WTC11 (cell line): ENCODE results near the gene ESPN. TPM values are rescaled to one million over a fixed set of nuclear protein-coding genes. Genes with fewer than 3 reads are reported as not detected.

Experiments
- ATAC-seq: fragments of 200-7000 bp; cut with Tn5 transposase; 2 replicates; pipeline ENCODE4 v1.10.0; 2021; ENCODE audit warnings: mild to moderate bottlenecking, moderate library complexity
- CTCF ChIA-PET: fragments of 300-600 bp; sonication (Branson Sonifier 250); formaldehyde crosslinking; loops from one replicate; lab custom pipeline; 2021; ENCODE audit warnings: antibody characterized with exemption; lab: Charles Lee
- POLR2A ChIA-PET: fragments of 350-600 bp; sonication (Branson Sonifier 250); formaldehyde crosslinking; loops from one replicate; lab custom pipeline; 2021; ENCODE audit warnings: antibody characterized with exemption; lab: Charles Lee
- DNase-seq: peaks from one replicate; pipeline ENCODE4 v3.0.0; 2021; ENCODE audit warnings: low spot score
- H3K27ac Mint-ChIP-seq: 2 replicates; pipeline ENCODE4 v1.8.0; 2021; ENCODE audit warnings: mixed read lengths
- H3K27me3 Mint-ChIP-seq: 2 replicates; pipeline ENCODE4 v1.8.0; 2021; ENCODE audit warnings: low read depth, mild to moderate bottlenecking, moderate library complexity, mixed read lengths
- H3K36me3 Mint-ChIP-seq: 2 replicates; pipeline ENCODE4 v1.8.0; 2021; ENCODE audit warnings: mixed read lengths
- H3K4me1 Mint-ChIP-seq: 2 replicates; pipeline ENCODE4 v1.8.0; 2022; ENCODE audit warnings: mixed read lengths
- H3K4me3 Mint-ChIP-seq: 2 replicates; pipeline ENCODE4 v1.8.0; 2021; ENCODE audit warnings: mild to moderate bottlenecking, moderate library complexity, mixed read lengths
- H3K9me3 Mint-ChIP-seq: 2 replicates; pipeline ENCODE4 v1.8.0; 2021; ENCODE audit warnings: mixed read lengths
- ATF2 ChIP-seq: sonication (generic); formaldehyde crosslinking; IDR thresholded peaks from 2 replicates; pipeline ENCODE4 v1.8.1; 2022; ENCODE audit warnings: low read depth, missing genetic modification reagents, borderline replicate concordance
- CBFB ChIP-seq: sonication (generic); formaldehyde crosslinking; IDR thresholded peaks from 2 replicates; pipeline ENCODE4 v1.8.1; 2022; ENCODE audit warnings: mild to moderate bottlenecking, low read depth, missing genetic modification reagents
- CDX4 ChIP-seq: fragments of 250-450 bp; sonication (Bioruptor Pico); IDR thresholded peaks from 2 replicates; pipeline ENCODE4 v1.9.0; 2021; ENCODE audit warnings: moderate library complexity, mild to moderate bottlenecking, inconsistent platforms, borderline replicate concordance
- CREB1 ChIP-seq: sonication (generic); formaldehyde crosslinking; IDR thresholded peaks from 2 replicates; pipeline ENCODE4 v1.8.0; 2023; ENCODE audit warnings: mild to moderate bottlenecking, missing genetic modification reagents
- CTCF ChIP-seq: fragments of 200-600 bp; IDR thresholded peaks from 2 replicates; pipeline ENCODE4 v1.8.0; 2022; ENCODE audit warnings: antibody characterized with exemption
- ERG ChIP-seq: fragments of 250-450 bp; sonication (Bioruptor Pico); IDR thresholded peaks from 2 replicates; pipeline ENCODE4 v1.8.0; 2021; ENCODE audit warnings: mild to moderate bottlenecking
- ESRRA ChIP-seq: sonication (generic); formaldehyde crosslinking; IDR thresholded peaks from 2 replicates; pipeline ENCODE4 v1.8.1; 2022; ENCODE audit warnings: mild to moderate bottlenecking, missing genetic modification reagents, borderline replicate concordance
- FOXP4 ChIP-seq: sonication (generic); formaldehyde crosslinking; IDR thresholded peaks from 2 replicates; pipeline ENCODE4 v1.8.0; 2022; ENCODE audit warnings: mild to moderate bottlenecking, missing genetic modification reagents
- GRHL2 ChIP-seq: fragments of 250-450 bp; sonication (Bioruptor Pico); IDR thresholded peaks from 2 replicates; pipeline ENCODE4 v1.8.0; 2022; ENCODE audit warnings: mild to moderate bottlenecking, moderate library complexity; ENCODE audit not compliant: insufficient replicate concordance, severe bottlenecking
- GTF2I ChIP-seq: fragments of 250-450 bp; sonication (Bioruptor Pico); conservative IDR thresholded peaks from 2 replicates; pipeline ENCODE4 v1.4.0; 2021; ENCODE audit warnings: mild to moderate bottlenecking
- JUN ChIP-seq: sonication (generic); formaldehyde crosslinking; IDR thresholded peaks from 2 replicates; pipeline ENCODE4 v1.8.0; 2023; ENCODE audit warnings: mild to moderate bottlenecking, missing genetic modification reagents
- MYBL2 ChIP-seq: sonication (generic); formaldehyde crosslinking; IDR thresholded peaks from 2 replicates; pipeline ENCODE4 v1.8.1; 2023; ENCODE audit warnings: mild to moderate bottlenecking, moderate library complexity, missing genetic modification reagents
- NR1H2 ChIP-seq: sonication (generic); formaldehyde crosslinking; IDR thresholded peaks from 2 replicates; pipeline ENCODE4 v1.9.0; 2021; ENCODE audit warnings: mild to moderate bottlenecking, moderate library complexity, missing genetic modification reagents
- NR2C2 ChIP-seq: sonication (generic); formaldehyde crosslinking; IDR thresholded peaks from 2 replicates; pipeline ENCODE4 v1.8.0; 2022; ENCODE audit warnings: mild to moderate bottlenecking, missing genetic modification reagents
- PREB ChIP-seq: sonication (generic); formaldehyde crosslinking; IDR thresholded peaks from 2 replicates; pipeline ENCODE4 v1.8.1; 2022; ENCODE audit warnings: mild to moderate bottlenecking, missing genetic modification reagents, moderate library complexity, borderline replicate concordance
- RORB ChIP-seq: fragments of 250-450 bp; sonication (Bioruptor Pico); IDR thresholded peaks from 2 replicates; pipeline ENCODE4 v1.9.0; 2021; ENCODE audit warnings: mild to moderate bottlenecking
- TEAD1 ChIP-seq: sonication (generic); formaldehyde crosslinking; IDR thresholded peaks from 2 replicates; pipeline ENCODE4 v1.8.0; 2022; ENCODE audit warnings: mild to moderate bottlenecking, missing genetic modification reagents
- ZNF138 ChIP-seq: sonication (generic); formaldehyde crosslinking; conservative IDR thresholded peaks from 2 replicates; pipeline ENCODE4 v1.8.1; 2022; ENCODE audit warnings: mild to moderate bottlenecking, moderate library complexity, missing genetic modification reagents
- ZNF317 ChIP-seq: sonication (generic); formaldehyde crosslinking; IDR thresholded peaks from 2 replicates; pipeline ENCODE4 v1.8.1; 2023; ENCODE audit warnings: low read depth, mild to moderate bottlenecking, moderate library complexity, missing genetic modification reagents, borderline replicate concordance
- ZNF423 ChIP-seq: fragments of 250-450 bp; sonication (Bioruptor Pico); IDR thresholded peaks from 2 replicates; pipeline ENCODE4 v2.1.2; 2022; ENCODE audit warnings: mild to moderate bottlenecking, moderate library complexity
- ZSCAN18 ChIP-seq: fragments of 250-450 bp; sonication (Bioruptor Pico); IDR thresholded peaks from 2 replicates; pipeline ENCODE4 v2.1.2; 2022; ENCODE audit warnings: mild to moderate bottlenecking, moderate library complexity
- total RNA-seq: library from RNA; stranded (reverse); gene quantifications from 3 replicates; pipeline ENCODE4 v1.2.3, GENCODE V29; 2021

ESPN gene
- total RNA-seq, 1 experiment from 2014 or later, result 46.1 TPM

- Mint-ChIP-seq H3K27me3 (no peaks in the 10 kb centered on the region), H3K36me3 (no peaks in the 10 kb centered on the region), H3K4me1 (no peaks in the 10 kb centered on the region), H3K9me3 (no peaks in the 10 kb centered on the region), H3K27ac (no peak overlapping the region), H3K4me3 (no peak overlapping the region)
- no peak for ATAC-seq
- no peak for DNase-seq
- ChIA-PET POLR2A (interaction anchor here (0.9 kb wide), 1 partner anchor 33 kb away, joined by 3 read pairs; no protein-coding TSS in a partner anchor), CTCF (interaction anchor here (0.7 to 1.5 kb wide), 6 partner anchors 10 to 123 kb away, joined by 3 to 6 read pairs (median 4); partner anchors contain the start of genes NOL9 and TAS1R1)
- no peak for TF ChIP-seq CBFB (CRISPR knock-in tag)
- TF ChIP-seq NR2C2, result no peak
- TF ChIP-seq CREB1 (CRISPR knock-in tag), result no peak
- TF ChIP-seq ZNF423 (CRISPR knock-in tag), result no peak
- no peak for TF ChIP-seq ZNF138 (CRISPR knock-in tag)
These were observed 84.8 kb downstream of the ESPN start for GRCh38 chr1:6509220-6509918.

- no peak for DNase-seq
- Mint-ChIP-seq H3K4me1 (no peaks in the 10 kb centered on the region), H3K27ac (no peak overlapping the region; the same call in 1 of the 2 replicates), H3K4me3 (no peak overlapping the region), H3K27me3 (no peaks in the 10 kb centered on the region), H3K36me3 (no peaks in the 10 kb centered on the region), H3K9me3 (no peaks in the 10 kb centered on the region)
- ChIA-PET CTCF (interaction anchor here (1.0 kb wide), 1 partner anchor 33 kb away, joined by 3 read pairs; no protein-coding TSS in a partner anchor), POLR2A (interaction anchor here (0.9 kb wide), 1 partner anchor 33 kb away, joined by 3 read pairs; no protein-coding TSS in a partner anchor)
- TF ChIP-seq CREB1 (CRISPR knock-in tag), result no peak
- TF ChIP-seq ATF2 (CRISPR knock-in tag), result no peak
- no peak for TF ChIP-seq RORB (CRISPR knock-in tag)
- no peak for TF ChIP-seq GTF2I (CRISPR knock-in tag)
- no peak for ATAC-seq
These were observed 85.3 kb downstream of the ESPN start for GRCh38 chr1:6509919-6510291.

GRCh38 chr1:6510493-6510892 lies 85.9 kb downstream of the ESPN start:
- Mint-ChIP-seq H3K4me3 (no peak overlapping the region), H3K27me3 (no peaks in the 10 kb centered on the region), H3K27ac (no peak overlapping the region), H3K9me3 (no peaks in the 10 kb centered on the region), H3K4me1 (no peaks in the 10 kb centered on the region), H3K36me3 (no peaks in the 10 kb centered on the region)
- ATAC-seq, result no peak
- ChIA-PET CTCF (interaction anchor here (1.0 kb wide), 1 partner anchor 33 kb away, joined by 3 read pairs; no protein-coding TSS in a partner anchor), POLR2A (interaction anchor here (0.9 kb wide), 1 partner anchor 32 kb away, joined by 3 read pairs; no protein-coding TSS in a partner anchor)
- DNase-seq, result no peak
- TF ChIP-seq FOXP4 (no peak), CBFB (CRISPR knock-in tag) (no peak), RORB (CRISPR knock-in tag) (no peak), JUN (CRISPR knock-in tag) (no peak), ZNF317 (CRISPR knock-in tag) (no peak), NR1H2 (CRISPR knock-in tag) (no peak), TEAD1 (no peak), GRHL2 (CRISPR knock-in tag) (no peak), CDX4 (no peak), ZSCAN18 (CRISPR knock-in tag) (no peak), MYBL2 (CRISPR knock-in tag) (no peak), ERG (CRISPR knock-in tag) (no peak), CTCF (no peak), PREB (CRISPR knock-in tag) (no peak), ESRRA (CRISPR knock-in tag) (no peak)
